ENCODE data around the gene PPP4R2. TPM values are rescaled to one million over a fixed set of nuclear protein-coding genes. Genes with fewer than 3 reads are reported as not detected.

The PPP4R2 gene
- total and polyA plus RNA-seq, 4 donors = 17.1 to 105 (median 38.0) TPM

- no peak for ATAC-seq (ENCODE audit: insufficient read depth, low FRiP score)
- TF ChIP-seq CTCF (IDR thresholded peaks at IDR 0.05; ENCODE audit: control extremely low read depth, extremely low read depth) = no peak
- no peaks in the 10 kb centered on the region for H3K27me3 ChIP-seq (ENCODE audit: control insufficient read depth in 3 of 3, insufficient read depth in 3 of 3, low read length in 2 of 3)
- peaks cover 0 to 4% (median 1%) of the 10 kb centered on the region in 4 donors for H3K36me3 ChIP-seq (ENCODE audit: control insufficient read depth in 4 of 4, insufficient read depth in 4 of 4, low read length in 4 of 4)
- H3K9me3 ChIP-seq (ENCODE audit: control insufficient read depth in 4 of 4, insufficient read depth in 3 of 4, low read length in 3 of 4) = no peaks in the 10 kb centered on the region
- DNase-seq = no peak
- peak overlapping the region in 1 of 2 donors; percentile 12 for H3K27ac ChIP-seq (ENCODE audit: low read depth in 1 of 2, low read length in 1 of 2)
- 53 to 70% methylated on average over 3 of the region's 3 CpGs for WGBS, 2 donors
- no peak overlapping the region for H3K9ac ChIP-seq (ENCODE audit: insufficient read depth in 1 of 2, low read length in 2 of 2)
- peaks cover 1 to 35% (median 5%) of the 10 kb centered on the region in 5 donors for H3K4me1 ChIP-seq (ENCODE audit: control insufficient read depth in 5 of 5, insufficient read depth in 5 of 5, low read length in 5 of 5)
- H3K4me3 ChIP-seq = no peak overlapping the region
Observed at GRCh38 chr3:73036694-73037591, 40.3 kb downstream of the PPP4R2 start.

GRCh38 chr3:73041537-73041936 is 44.9 kb downstream of the PPP4R2 start:
- peak in 1 of 3 donors; percentile 25 for DNase-seq

GRCh38 chr3:73043414-73043813 is 46.8 kb downstream of the PPP4R2 start:
- Histone ChIP-seq H3K27ac (ENCODE audit: low read depth in 1 of 2, low read length in 1 of 2) (no peak overlapping the region), H3K4me3 (no peak overlapping the region), H3K9me3 (ENCODE audit: control insufficient read depth in 4 of 4, insufficient read depth in 3 of 4, low read length in 3 of 4) (no peaks in the 10 kb centered on the region), H3K9ac (ENCODE audit: insufficient read depth in 1 of 2, low read length in 2 of 2) (no peak overlapping the region), H3K4me1 (ENCODE audit: control insufficient read depth in 5 of 5, insufficient read depth in 5 of 5, low read length in 5 of 5) (peaks cover 2 to 14% (median 3%) of the 10 kb centered on the region in 5 donors), H3K27me3 (ENCODE audit: control insufficient read depth in 3 of 3, insufficient read depth in 3 of 3, low read length in 2 of 3) (no peaks in the 10 kb centered on the region), H3K36me3 (ENCODE audit: control insufficient read depth in 4 of 4, insufficient read depth in 4 of 4, low read length in 4 of 4) (peaks cover 0 to 1% (median 0%) of the 10 kb centered on the region in 4 donors)
- no peak for TF ChIP-seq CTCF (IDR thresholded peaks at IDR 0.05; ENCODE audit: control extremely low read depth, extremely low read depth)
- ATAC-seq (ENCODE audit: insufficient read depth, low FRiP score) (no peak), DNase-seq (no peak)
- WGBS, 2 donors = 85 to 92% methylated on average over 1 of the region's 1 CpG

More at GRCh38 chr3:73041537-73041936, 44.9 kb downstream of the PPP4R2 start:
- no peak overlapping the region for H3K9ac ChIP-seq (ENCODE audit: insufficient read depth in 1 of 2, low read length in 2 of 2)
- ATAC-seq (ENCODE audit: insufficient read depth, low FRiP score) = no peak
- H3K9me3 ChIP-seq (ENCODE audit: control insufficient read depth in 4 of 4, insufficient read depth in 3 of 4, low read length in 3 of 4) = no peaks in the 10 kb centered on the region
- H3K36me3 ChIP-seq (ENCODE audit: control insufficient read depth in 4 of 4, insufficient read depth in 4 of 4, low read length in 4 of 4) = no peaks in the 10 kb centered on the region
- H3K4me1 ChIP-seq (ENCODE audit: control insufficient read depth in 5 of 5, insufficient read depth in 5 of 5, low read length in 5 of 5) = peaks cover 3 to 25% (median 8%) of the 10 kb centered on the region in 5 donors
- H3K27me3 ChIP-seq (ENCODE audit: control insufficient read depth in 3 of 3, insufficient read depth in 3 of 3, low read length in 2 of 3) = no peaks in the 10 kb centered on the region
- TF ChIP-seq CTCF (IDR thresholded peaks at IDR 0.05; ENCODE audit: control extremely low read depth, extremely low read depth) = no peak
- H3K4me3 ChIP-seq = no peak overlapping the region
- 49 to 58% methylated on average over 3 of the region's 3 CpGs for WGBS, 2 donors
- H3K27ac ChIP-seq (ENCODE audit: low read depth in 1 of 2, low read length in 1 of 2) = no peak overlapping the region
